SK-N-SH treated with all-trans-retinoic acid at 6 μM for 48 hours (cell line): ENCODE data around the gene POU3F1.

Experiments
- ATAC-seq: fragments of 200-7000 bp; cut with Tn5 transposase; 3 replicates; pipeline ENCODE4 v1.9.1; 2020; ENCODE audit warnings: mild to moderate bottlenecking, moderate library complexity
- BACH2 ChIP-seq: fragments of 250-450 bp; sonication (Bioruptor Pico); IDR thresholded peaks from 2 replicates; pipeline ENCODE4 v1.9.0; 2021; ENCODE audit warnings: mild to moderate bottlenecking, borderline replicate concordance
- CSDC2 ChIP-seq: fragments of 250-450 bp; sonication (Bioruptor Pico); IDR thresholded peaks from 2 replicates; pipeline ENCODE4 v1.5.0; 2020; ENCODE audit warnings: mild to moderate bottlenecking, moderate library complexity
- ESRRG ChIP-seq: fragments of 250-450 bp; sonication (Bioruptor Pico); IDR thresholded peaks from 2 replicates; pipeline ENCODE4 v1.6.1; 2021; ENCODE audit warnings: mild to moderate bottlenecking
- GLIS3 ChIP-seq: fragments of 250-450 bp; sonication (Bioruptor Pico); IDR thresholded peaks from 2 replicates; pipeline ENCODE4 v1.5.0; 2020; ENCODE audit warnings: mild to moderate bottlenecking, moderate library complexity
- ISL1 ChIP-seq: fragments of 250-450 bp; sonication (Bioruptor Pico); IDR thresholded peaks from 2 replicates; pipeline ENCODE4 v2.1.2; 2022; ENCODE audit warnings: mild to moderate bottlenecking, moderate library complexity
- OSR1 ChIP-seq: fragments of 250-450 bp; sonication (Bioruptor Pico); IDR thresholded peaks from 2 replicates; pipeline ENCODE4 v1.8.0; 2022; ENCODE audit warnings: moderate library complexity, mild to moderate bottlenecking, inconsistent platforms
- PPARA ChIP-seq: fragments of 250-450 bp; sonication (Bioruptor Pico); IDR thresholded peaks from 2 replicates; pipeline ENCODE4 v1.5.0; 2020; ENCODE audit warnings: mild to moderate bottlenecking, borderline replicate concordance
- RARB ChIP-seq: fragments of 250-450 bp; sonication (Bioruptor Pico); IDR thresholded peaks from 2 replicates; pipeline ENCODE4 v1.8.0; 2021; ENCODE audit warnings: mild to moderate bottlenecking, moderate library complexity
- SNAI2 ChIP-seq: fragments of 250-450 bp; sonication (Bioruptor Pico); IDR thresholded peaks from 2 replicates; pipeline ENCODE4 v1.5.0; 2020; ENCODE audit warnings: mild to moderate bottlenecking, moderate library complexity
- TCF4 ChIP-seq: fragments of 250-450 bp; sonication (Bioruptor Pico); IDR thresholded peaks from 2 replicates; pipeline ENCODE4 v1.8.0; 2021; ENCODE audit warnings: mild to moderate bottlenecking, moderate library complexity, borderline replicate concordance
- TOX ChIP-seq: fragments of 250-450 bp; sonication (Bioruptor Pico); IDR thresholded peaks from 2 replicates; pipeline ENCODE4 v1.8.0; 2021; ENCODE audit warnings: mild to moderate bottlenecking, moderate library complexity, borderline replicate concordance
- ZC3H10 ChIP-seq: fragments of 250-450 bp; sonication (Bioruptor Pico); IDR thresholded peaks from 2 replicates; pipeline ENCODE4 v1.5.1; 2021; ENCODE audit warnings: mild to moderate bottlenecking, moderate library complexity
- ZFP3 ChIP-seq: fragments of 250-450 bp; sonication (Bioruptor Pico); IDR thresholded peaks from 2 replicates; pipeline ENCODE4 v1.5.0; 2020; ENCODE audit warnings: mild to moderate bottlenecking, moderate library complexity
- ZFP30 ChIP-seq: fragments of 450-650 bp; formaldehyde crosslinking; IDR thresholded peaks from 2 replicates; pipeline ENCODE4 v1.5.0; 2022; ENCODE audit warnings: mild to moderate bottlenecking, moderate library complexity
- ZNF565 ChIP-seq: fragments of 450-650 bp; formaldehyde crosslinking; conservative IDR thresholded peaks from 2 replicates; pipeline ENCODE4 v1.5.0; 2020; ENCODE audit warnings: low read depth, mild to moderate bottlenecking, moderate library complexity
- ZNF70 ChIP-seq: fragments of 450-650 bp; formaldehyde crosslinking; IDR thresholded peaks from 2 replicates; pipeline ENCODE4 v1.5.0; 2020; ENCODE audit warnings: mild to moderate bottlenecking, moderate library complexity
- ZNF8 ChIP-seq: fragments of 450-650 bp; formaldehyde crosslinking; IDR thresholded peaks from 2 replicates; pipeline ENCODE4 v1.5.0; 2020; ENCODE audit warnings: mild to moderate bottlenecking, moderate library complexity
- TF ChIP-seq, protein P1 (sequence below): fragments of 250-450 bp; sonication (Bioruptor Pico); IDR thresholded peaks from 2 replicates; pipeline ENCODE4 v1.8.0; 2021; ENCODE audit warnings: low read depth, mild to moderate bottlenecking, moderate library complexity, borderline replicate concordance
- TF ChIP-seq, protein P2 (sequence below): fragments of 250-450 bp; sonication (Bioruptor Pico); IDR thresholded peaks from 2 replicates; pipeline ENCODE4 v1.5.1; 2021; ENCODE audit warnings: mild to moderate bottlenecking, moderate library complexity
- TF ChIP-seq, protein P3 (sequence below): fragments of 250-450 bp; sonication (Bioruptor Pico); IDR thresholded peaks from 2 replicates; pipeline ENCODE4 v1.8.0; 2020; ENCODE audit warnings: mild to moderate bottlenecking, moderate library complexity, borderline replicate concordance
- TF ChIP-seq, protein P4 (sequence below): fragments of 250-450 bp; sonication (Bioruptor Pico); IDR thresholded peaks from 2 replicates; pipeline ENCODE4 v1.5.1; 2020; ENCODE audit warnings: low read depth, mild to moderate bottlenecking, moderate library complexity
- TF ChIP-seq, protein P5 (sequence below): fragments of 250-450 bp; sonication (Bioruptor Pico); IDR thresholded peaks from 2 replicates; pipeline ENCODE4 v1.5.0; 2020; ENCODE audit warnings: mild to moderate bottlenecking, moderate library complexity

POU3F1 gene

DNA sequence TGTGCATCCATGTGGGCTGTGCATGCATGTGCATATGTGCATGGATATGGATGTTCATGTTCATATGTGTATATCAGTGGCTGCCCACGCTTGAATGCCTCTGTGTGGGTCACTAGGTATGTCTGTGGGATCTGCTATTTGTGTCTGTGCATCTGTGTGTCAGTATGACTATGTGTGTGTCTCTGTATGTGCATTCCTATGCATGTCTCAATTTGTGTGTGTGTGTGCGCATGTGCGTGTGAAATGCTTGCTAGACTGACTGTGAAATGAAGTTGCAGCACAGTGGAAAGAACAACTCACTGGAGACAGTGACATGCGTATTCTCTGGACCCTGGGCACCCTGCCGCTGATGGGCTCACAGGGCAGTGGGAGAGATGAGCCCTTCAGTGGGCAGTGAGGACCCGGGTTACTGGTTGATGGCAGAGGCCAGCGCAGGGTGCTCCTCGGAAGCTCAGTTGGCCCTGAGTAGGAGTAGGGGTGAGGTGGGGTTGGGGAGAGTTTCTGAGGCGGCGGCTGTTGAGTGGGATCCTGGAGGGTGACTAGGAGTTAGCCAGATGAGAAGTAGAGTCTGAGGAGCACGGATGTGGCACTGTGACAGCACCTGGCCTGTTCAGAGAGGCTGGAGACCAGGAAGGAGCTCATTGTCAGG, 43.2 kb upstream of the POU3F1 start:
- no peak for ATAC-seq
- TF ChIP-seq ZFP3 (CRISPR knock-in tag) (no peak), ZNF565 (CRISPR knock-in tag) (no peak)
- TF ChIP-seq, all 23 proteins: peak for 0

DNA sequence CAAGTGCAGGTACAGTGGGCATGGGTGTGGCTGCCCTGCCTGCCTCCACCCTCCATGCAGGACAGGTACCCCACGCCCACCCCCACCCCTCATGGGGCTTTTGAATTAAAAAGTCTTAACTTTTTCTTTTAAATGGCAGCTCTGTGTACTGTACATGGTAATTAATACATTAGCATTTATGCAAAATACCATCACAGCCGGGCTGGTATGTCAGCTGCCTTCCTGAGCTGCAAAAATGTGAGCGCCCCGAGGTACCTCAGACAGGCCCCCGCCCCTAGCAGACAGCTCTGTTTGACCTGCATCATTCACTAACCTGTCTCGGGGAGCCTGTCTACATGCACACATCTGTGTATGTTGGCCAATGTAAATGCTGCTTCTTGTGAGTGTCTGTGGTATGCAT, 42.2 kb upstream of the POU3F1 start:
- no peak for ATAC-seq
- no peak for TF ChIP-seq ISL1 (CRISPR knock-in tag)
- no peak for TF ChIP-seq SNAI2 (CRISPR knock-in tag)
- TF ChIP-seq, protein P1, sequence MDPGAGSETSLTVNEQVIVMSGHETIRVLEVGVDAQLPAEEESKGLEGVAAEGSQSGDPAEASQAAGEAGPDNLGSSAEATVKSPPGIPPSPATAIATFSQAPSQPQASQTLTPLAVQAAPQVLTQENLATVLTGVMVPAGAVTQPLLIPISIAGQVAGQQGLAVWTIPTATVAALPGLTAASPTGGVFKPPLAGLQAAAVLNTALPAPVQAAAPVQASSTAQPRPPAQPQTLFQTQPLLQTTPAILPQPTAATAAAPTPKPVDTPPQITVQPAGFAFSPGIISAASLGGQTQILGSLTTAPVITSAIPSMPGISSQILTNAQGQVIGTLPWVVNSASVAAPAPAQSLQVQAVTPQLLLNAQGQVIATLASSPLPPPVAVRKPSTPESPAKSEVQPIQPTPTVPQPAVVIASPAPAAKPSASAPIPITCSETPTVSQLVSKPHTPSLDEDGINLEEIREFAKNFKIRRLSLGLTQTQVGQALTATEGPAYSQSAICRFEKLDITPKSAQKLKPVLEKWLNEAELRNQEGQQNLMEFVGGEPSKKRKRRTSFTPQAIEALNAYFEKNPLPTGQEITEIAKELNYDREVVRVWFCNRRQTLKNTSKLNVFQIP (CRISPR knock-in tag), result no peak
- no peak for TF ChIP-seq OSR1 (CRISPR knock-in tag)
- no peak for TF ChIP-seq ZC3H10 (CRISPR knock-in tag)
- TF ChIP-seq, protein P2, sequence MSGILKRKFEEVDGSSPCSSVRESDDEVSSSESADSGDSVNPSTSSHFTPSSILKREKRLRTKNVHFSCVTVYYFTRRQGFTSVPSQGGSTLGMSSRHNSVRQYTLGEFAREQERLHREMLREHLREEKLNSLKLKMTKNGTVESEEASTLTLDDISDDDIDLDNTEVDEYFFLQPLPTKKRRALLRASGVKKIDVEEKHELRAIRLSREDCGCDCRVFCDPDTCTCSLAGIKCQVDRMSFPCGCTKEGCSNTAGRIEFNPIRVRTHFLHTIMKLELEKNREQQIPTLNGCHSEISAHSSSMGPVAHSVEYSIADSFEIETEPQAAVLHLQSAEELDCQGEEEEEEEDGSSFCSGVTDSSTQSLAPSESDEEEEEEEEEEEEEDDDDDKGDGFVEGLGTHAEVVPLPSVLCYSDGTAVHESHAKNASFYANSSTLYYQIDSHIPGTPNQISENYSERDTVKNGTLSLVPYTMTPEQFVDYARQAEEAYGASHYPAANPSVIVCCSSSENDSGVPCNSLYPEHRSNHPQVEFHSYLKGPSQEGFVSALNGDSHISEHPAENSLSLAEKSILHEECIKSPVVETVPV, result no peak
- TF ChIP-seq, protein P3, sequence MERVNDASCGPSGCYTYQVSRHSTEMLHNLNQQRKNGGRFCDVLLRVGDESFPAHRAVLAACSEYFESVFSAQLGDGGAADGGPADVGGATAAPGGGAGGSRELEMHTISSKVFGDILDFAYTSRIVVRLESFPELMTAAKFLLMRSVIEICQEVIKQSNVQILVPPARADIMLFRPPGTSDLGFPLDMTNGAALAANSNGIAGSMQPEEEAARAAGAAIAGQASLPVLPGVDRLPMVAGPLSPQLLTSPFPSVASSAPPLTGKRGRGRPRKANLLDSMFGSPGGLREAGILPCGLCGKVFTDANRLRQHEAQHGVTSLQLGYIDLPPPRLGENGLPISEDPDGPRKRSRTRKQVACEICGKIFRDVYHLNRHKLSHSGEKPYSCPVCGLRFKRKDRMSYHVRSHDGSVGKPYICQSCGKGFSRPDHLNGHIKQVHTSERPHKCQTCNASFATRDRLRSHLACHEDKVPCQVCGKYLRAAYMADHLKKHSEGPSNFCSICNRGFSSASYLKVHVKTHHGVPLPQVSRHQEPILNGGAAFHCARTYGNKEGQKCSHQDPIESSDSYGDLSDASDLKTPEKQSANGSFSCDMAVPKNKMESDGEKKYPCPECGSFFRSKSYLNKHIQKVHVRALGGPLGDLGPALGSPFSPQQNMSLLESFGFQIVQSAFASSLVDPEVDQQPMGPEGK, result no peak
- TF ChIP-seq RARB (CRISPR knock-in tag), result no peak
- no peak for TF ChIP-seq ESRRG (CRISPR knock-in tag)
- no peak for TF ChIP-seq ZNF70 (CRISPR knock-in tag)
- TF ChIP-seq PPARA (CRISPR knock-in tag), result no peak
- no peak for TF ChIP-seq ZNF565 (CRISPR knock-in tag)
- TF ChIP-seq GLIS3, result no peak
- no peak for TF ChIP-seq CSDC2 (CRISPR knock-in tag)
- no peak for TF ChIP-seq ZFP3 (CRISPR knock-in tag)
- no peak for TF ChIP-seq ZFP30
- TF ChIP-seq, protein P4, sequence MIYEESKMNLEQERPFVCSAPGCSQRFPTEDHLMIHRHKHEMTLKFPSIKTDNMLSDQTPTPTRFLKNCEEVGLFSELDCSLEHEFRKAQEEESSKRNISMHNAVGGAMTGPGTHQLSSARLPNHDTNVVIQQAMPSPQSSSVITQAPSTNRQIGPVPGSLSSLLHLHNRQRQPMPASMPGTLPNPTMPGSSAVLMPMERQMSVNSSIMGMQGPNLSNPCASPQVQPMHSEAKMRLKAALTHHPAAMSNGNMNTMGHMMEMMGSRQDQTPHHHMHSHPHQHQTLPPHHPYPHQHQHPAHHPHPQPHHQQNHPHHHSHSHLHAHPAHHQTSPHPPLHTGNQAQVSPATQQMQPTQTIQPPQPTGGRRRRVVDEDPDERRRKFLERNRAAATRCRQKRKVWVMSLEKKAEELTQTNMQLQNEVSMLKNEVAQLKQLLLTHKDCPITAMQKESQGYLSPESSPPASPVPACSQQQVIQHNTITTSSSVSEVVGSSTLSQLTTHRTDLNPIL (CRISPR knock-in tag), result no peak
- no peak for TF ChIP-seq BACH2 (CRISPR knock-in tag)
- no peak for TF ChIP-seq TOX (CRISPR knock-in tag)
- TF ChIP-seq ZNF8 (CRISPR knock-in tag), result no peak
- TF ChIP-seq, all 23 proteins: peak for 0

DNA sequence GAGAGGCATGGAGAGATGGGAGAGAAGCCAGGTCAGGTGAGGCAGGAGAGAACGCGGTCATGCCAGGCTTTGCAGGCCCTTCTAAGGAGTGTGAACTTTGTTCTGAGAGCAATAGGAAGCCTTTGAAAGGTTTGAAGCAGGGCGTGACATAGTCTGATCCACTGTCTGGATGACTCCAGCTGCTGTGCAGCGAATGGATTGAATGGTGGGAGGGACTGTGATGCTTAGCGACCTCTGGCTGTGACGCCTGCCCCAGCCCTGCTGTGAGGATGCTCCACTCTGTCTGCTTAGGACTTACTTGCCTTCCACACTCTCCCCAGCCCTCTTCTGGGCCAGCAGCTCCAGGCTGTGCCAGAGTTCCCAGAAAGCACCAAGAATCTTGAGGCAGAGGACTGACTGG, 41.8 kb upstream of the POU3F1 start:
- peak; percentile 48 for ATAC-seq

More for the DNA sequence above, 41.8 kb upstream of the POU3F1 start:
- TF ChIP-seq, protein P4 (CRISPR knock-in tag), result no peak
- TF ChIP-seq ZNF565 (CRISPR knock-in tag) (no peak), CSDC2 (CRISPR knock-in tag) (no peak), ISL1 (CRISPR knock-in tag) (no peak), RARB (CRISPR knock-in tag) (no peak), SNAI2 (CRISPR knock-in tag) (no peak), TCF4 (no peak), ZFP30 (no peak), ZNF70 (CRISPR knock-in tag) (no peak), ESRRG (CRISPR knock-in tag) (no peak), PPARA (CRISPR knock-in tag) (no peak), ZC3H10 (CRISPR knock-in tag) (no peak), ZNF8 (CRISPR knock-in tag) (no peak)
- TF ChIP-seq, protein P5, sequence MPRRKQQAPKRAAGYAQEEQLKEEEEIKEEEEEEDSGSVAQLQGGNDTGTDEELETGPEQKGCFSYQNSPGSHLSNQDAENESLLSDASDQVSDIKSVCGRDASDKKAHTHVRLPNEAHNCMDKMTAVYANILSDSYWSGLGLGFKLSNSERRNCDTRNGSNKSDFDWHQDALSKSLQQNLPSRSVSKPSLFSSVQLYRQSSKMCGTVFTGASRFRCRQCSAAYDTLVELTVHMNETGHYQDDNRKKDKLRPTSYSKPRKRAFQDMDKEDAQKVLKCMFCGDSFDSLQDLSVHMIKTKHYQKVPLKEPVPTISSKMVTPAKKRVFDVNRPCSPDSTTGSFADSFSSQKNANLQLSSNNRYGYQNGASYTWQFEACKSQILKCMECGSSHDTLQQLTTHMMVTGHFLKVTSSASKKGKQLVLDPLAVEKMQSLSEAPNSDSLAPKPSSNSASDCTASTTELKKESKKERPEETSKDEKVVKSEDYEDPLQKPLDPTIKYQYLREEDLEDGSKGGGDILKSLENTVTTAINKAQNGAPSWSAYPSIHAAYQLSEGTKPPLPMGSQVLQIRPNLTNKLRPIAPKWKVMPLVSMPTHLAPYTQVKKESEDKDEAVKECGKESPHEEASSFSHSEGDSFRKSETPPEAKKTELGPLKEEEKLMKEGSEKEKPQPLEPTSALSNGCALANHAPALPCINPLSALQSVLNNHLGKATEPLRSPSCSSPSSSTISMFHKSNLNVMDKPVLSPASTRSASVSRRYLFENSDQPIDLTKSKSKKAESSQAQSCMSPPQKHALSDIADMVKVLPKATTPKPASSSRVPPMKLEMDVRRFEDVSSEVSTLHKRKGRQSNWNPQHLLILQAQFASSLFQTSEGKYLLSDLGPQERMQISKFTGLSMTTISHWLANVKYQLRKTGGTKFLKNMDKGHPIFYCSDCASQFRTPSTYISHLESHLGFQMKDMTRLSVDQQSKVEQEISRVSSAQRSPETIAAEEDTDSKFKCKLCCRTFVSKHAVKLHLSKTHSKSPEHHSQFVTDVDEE, result no peak
- TF ChIP-seq, protein P3, result no peak
- TF ChIP-seq, protein P2, result no peak
